ENCODE results near the gene CIP2A. TPM values are rescaled to one million over a fixed set of nuclear protein-coding genes. Genes with fewer than 3 reads are reported as not detected.
A peak's percentile ranks its signal among the peaks of the same experiment; 100 is the strongest.

The CIP2A gene
- total and polyA plus RNA-seq, 2 of the 13 experiments (the other 11 are each of a cell fraction or from before 2014, with no cell fraction given), result 7.8 to 36.9 TPM

- TF ChIP-seq, protein P1, sequence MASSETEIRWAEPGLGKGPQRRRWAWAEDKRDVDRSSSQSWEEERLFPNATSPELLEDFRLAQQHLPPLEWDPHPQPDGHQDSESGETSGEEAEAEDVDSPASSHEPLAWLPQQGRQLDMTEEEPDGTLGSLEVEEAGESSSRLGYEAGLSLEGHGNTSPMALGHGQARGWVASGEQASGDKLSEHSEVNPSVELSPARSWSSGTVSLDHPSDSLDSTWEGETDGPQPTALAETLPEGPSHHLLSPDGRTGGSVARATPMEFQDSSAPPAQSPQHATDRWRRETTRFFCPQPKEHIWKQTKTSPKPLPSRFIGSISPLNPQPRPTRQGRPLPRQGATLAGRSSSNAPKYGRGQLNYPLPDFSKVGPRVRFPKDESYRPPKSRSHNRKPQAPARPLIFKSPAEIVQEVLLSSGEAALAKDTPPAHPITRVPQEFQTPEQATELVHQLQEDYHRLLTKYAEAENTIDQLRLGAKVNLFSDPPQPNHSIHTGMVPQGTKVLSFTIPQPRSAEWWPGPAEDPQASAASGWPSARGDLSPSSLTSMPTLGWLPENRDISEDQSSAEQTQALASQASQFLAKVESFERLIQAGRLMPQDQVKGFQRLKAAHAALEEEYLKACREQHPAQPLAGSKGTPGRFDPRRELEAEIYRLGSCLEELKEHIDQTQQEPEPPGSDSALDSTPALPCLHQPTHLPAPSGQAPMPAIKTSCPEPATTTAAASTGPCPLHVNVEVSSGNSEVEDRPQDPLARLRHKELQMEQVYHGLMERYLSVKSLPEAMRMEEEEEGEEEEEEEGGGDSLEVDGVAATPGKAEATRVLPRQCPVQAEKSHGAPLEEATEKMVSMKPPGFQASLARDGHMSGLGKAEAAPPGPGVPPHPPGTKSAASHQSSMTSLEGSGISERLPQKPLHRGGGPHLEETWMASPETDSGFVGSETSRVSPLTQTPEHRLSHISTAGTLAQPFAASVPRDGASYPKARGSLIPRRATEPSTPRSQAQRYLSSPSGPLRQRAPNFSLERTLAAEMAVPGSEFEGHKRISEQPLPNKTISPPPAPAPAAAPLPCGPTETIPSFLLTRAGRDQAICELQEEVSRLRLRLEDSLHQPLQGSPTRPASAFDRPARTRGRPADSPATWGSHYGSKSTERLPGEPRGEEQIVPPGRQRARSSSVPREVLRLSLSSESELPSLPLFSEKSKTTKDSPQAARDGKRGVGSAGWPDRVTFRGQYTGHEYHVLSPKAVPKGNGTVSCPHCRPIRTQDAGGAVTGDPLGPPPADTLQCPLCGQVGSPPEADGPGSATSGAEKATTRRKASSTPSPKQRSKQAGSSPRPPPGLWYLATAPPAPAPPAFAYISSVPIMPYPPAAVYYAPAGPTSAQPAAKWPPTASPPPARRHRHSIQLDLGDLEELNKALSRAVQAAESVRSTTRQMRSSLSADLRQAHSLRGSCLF (CRISPR knock-in tag; IDR thresholded peaks at IDR 0.05; ENCODE audit: borderline replicate concordance), result peak; percentile 56; the same call in 1 of the 2 replicates
- TF ChIP-seq RFXAP (CRISPR knock-in tag; IDR thresholded peaks at IDR 0.05; ENCODE audit: borderline replicate concordance), result 0 out of 2 replicates have a peak, but pooled peaks have one; percentile 52
- TF ChIP-seq ZNF720 (CRISPR knock-in tag; IDR thresholded peaks at IDR 0.05), result no peak
- TF ChIP-seq RARA (CRISPR knock-in tag; IDR thresholded peaks at IDR 0.05), result peak; percentile 57
- TF ChIP-seq, protein P2, sequence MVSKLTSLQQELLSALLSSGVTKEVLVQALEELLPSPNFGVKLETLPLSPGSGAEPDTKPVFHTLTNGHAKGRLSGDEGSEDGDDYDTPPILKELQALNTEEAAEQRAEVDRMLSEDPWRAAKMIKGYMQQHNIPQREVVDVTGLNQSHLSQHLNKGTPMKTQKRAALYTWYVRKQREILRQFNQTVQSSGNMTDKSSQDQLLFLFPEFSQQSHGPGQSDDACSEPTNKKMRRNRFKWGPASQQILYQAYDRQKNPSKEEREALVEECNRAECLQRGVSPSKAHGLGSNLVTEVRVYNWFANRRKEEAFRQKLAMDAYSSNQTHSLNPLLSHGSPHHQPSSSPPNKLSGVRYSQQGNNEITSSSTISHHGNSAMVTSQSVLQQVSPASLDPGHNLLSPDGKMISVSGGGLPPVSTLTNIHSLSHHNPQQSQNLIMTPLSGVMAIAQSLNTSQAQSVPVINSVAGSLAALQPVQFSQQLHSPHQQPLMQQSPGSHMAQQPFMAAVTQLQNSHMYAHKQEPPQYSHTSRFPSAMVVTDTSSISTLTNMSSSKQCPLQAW (CRISPR knock-in tag; IDR thresholded peaks at IDR 0.05), result peak; percentile 92; the same call in 1 of the 2 replicates
- TF ChIP-seq ZNF607 (CRISPR knock-in tag; IDR thresholded peaks at IDR 0.05; ENCODE audit: borderline replicate concordance), result no peak; the same call in none of the 2 replicates
- TF ChIP-seq PHF21A (CRISPR knock-in tag; IDR thresholded peaks at IDR 0.05), result peak; percentile 91
- TF ChIP-seq ZNF12 (CRISPR knock-in tag; IDR thresholded peaks at IDR 0.05), result 0 out of 2 replicates have a peak, but pooled peaks have one; percentile 43
- TF ChIP-seq MXI1 (IDR thresholded peaks at IDR 0.05; ENCODE audit: borderline replicate concordance, low read depth, low read length), result peak; percentile 100
- peak; percentile 86 for TF ChIP-seq DBP (CRISPR knock-in tag; IDR thresholded peaks at IDR 0.05; ENCODE audit: not compliant biosample characterization)
- TF ChIP-seq ZNF318 (CRISPR knock-in tag; IDR thresholded peaks at IDR 0.05), result no peak
- TF ChIP-seq ZFY (CRISPR knock-in tag; IDR thresholded peaks at IDR 0.05), result peak; percentile 86
Observed at GRCh38 chr3:108589081-108589997, at the start of gene CIP2A, which contains the start of gene DZIP3 (continued).
